PC-3 (cell line): ENCODE results near the gene CACNA1D.

Source experiments
- EZH2 ChIP-seq: fragments of 300-600 bp; sonication (generic); IDR thresholded peaks from one replicate; pipeline ENCODE4 v1.6.1; 2017; ENCODE audit warnings: antibody characterized with exemption, mild to moderate bottlenecking, low read length; ENCODE audit not compliant: unreplicated experiment
- EZH2phosphoT487 ChIP-seq: fragments of 300-600 bp; sonication (generic); IDR thresholded peaks from 2 replicates; pipeline ENCODE4 v1.6.1; 2018; ENCODE audit warnings: mild to moderate bottlenecking, antibody characterized with exemption, low read length, borderline replicate concordance
- TF ChIP-seq, protein P1 (sequence below): fragments of 300-600 bp; sonication (generic); conservative IDR thresholded peaks from 2 replicates; pipeline ENCODE4 v1.5.1; 2017; ENCODE audit warnings: antibody characterized with exemption, low read depth, mild to moderate bottlenecking, low read length

DNA sequence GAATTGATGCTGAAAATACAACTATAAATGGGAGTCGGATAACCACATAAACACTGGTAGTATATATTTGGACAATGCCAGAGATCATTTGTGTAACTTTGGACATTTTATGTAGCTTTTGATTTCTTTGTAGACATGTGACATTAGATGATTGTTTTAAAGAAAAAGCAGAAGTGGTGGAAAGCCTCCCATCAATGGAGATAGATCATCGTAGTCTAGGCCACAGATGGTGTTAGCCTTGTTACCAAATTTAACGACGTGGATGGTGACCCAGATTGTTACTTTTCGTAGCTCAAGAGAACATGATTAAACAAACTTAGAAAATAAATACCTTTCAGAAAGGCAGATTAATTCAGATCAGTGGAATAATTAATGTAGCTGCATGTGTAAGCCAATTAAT lies 8.8 kb downstream of the CACNA1D start:
- TF ChIP-seq, protein P1, sequence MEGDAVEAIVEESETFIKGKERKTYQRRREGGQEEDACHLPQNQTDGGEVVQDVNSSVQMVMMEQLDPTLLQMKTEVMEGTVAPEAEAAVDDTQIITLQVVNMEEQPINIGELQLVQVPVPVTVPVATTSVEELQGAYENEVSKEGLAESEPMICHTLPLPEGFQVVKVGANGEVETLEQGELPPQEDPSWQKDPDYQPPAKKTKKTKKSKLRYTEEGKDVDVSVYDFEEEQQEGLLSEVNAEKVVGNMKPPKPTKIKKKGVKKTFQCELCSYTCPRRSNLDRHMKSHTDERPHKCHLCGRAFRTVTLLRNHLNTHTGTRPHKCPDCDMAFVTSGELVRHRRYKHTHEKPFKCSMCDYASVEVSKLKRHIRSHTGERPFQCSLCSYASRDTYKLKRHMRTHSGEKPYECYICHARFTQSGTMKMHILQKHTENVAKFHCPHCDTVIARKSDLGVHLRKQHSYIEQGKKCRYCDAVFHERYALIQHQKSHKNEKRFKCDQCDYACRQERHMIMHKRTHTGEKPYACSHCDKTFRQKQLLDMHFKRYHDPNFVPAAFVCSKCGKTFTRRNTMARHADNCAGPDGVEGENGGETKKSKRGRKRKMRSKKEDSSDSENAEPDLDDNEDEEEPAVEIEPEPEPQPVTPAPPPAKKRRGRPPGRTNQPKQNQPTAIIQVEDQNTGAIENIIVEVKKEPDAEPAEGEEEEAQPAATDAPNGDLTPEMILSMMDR = no peak
- no peak for TF ChIP-seq EZH2
- TF ChIP-seq EZH2phosphoT487 = no peak
